ENCODE data around the gene CAMLG. TPM values are rescaled to one million over a fixed set of nuclear protein-coding genes. Genes with fewer than 3 reads are reported as not detected.

CAMLG gene
- total and polyA plus RNA-seq, 2 of the 13 experiments (the other 11 are each of a cell fraction or from before 2014, with no cell fraction given): 14.2 to 19.8 TPM

- TF ChIP-seq NPAS2 (CRISPR knock-in tag; IDR thresholded peaks at IDR 0.05; ENCODE audit: borderline replicate concordance) (no peak), HNF1B (CRISPR knock-in tag; IDR thresholded peaks at IDR 0.05) (peak; percentile 95), RFX3 (CRISPR knock-in tag; IDR thresholded peaks at IDR 0.05) (no peak), NFKB2 (CRISPR knock-in tag; IDR thresholded peaks at IDR 0.05; ENCODE audit: borderline replicate concordance) (peak; percentile 82; the same call in 1 of the 2 replicates), ZBTB1 (CRISPR knock-in tag; IDR thresholded peaks at IDR 0.05; ENCODE audit: borderline replicate concordance) (no peak), PCBP2 (optimal IDR thresholded peaks at IDR 0.05; ENCODE audit: low read depth, low read length, poor library complexity, severe bottlenecking) (no peak), ZFP41 (CRISPR knock-in tag; IDR thresholded peaks at IDR 0.05; ENCODE audit: borderline replicate concordance) (peak; percentile 38; the same call in 1 of the 2 replicates), REL (CRISPR knock-in tag; conservative IDR thresholded peaks at IDR 0.05) (no peak; the same call in 1 of the 2 replicates), ZMYM2 (CRISPR knock-in tag; IDR thresholded peaks at IDR 0.05) (peak; percentile 83), CSRNP1 (CRISPR knock-in tag; IDR thresholded peaks at IDR 0.05) (peak; percentile 65), THAP9 (CRISPR knock-in tag; IDR thresholded peaks at IDR 0.05; ENCODE audit: borderline replicate concordance) (peak; percentile 90; the same call in 1 of the 2 replicates), ZBTB10 (CRISPR knock-in tag; IDR thresholded peaks at IDR 0.05; ENCODE audit: borderline replicate concordance) (no peak), ZNF597 (CRISPR knock-in tag; IDR thresholded peaks at IDR 0.05) (no peak), ZKSCAN5 (CRISPR knock-in tag; IDR thresholded peaks at IDR 0.05) (no peak), SOX13 (IDR thresholded peaks at IDR 0.05) (0 out of 2 replicates have a peak, but pooled peaks have one; percentile 18), SOX13 (CRISPR knock-in tag; conservative IDR thresholded peaks at IDR 0.05 in 1 of 2, IDR thresholded peaks at IDR 0.05 in 1 of 2) (peak in 1 of 2 experiments; percentile 60; a peak in 2 of 4 replicates), HNRNPLL (IDR thresholded peaks at IDR 0.05; ENCODE audit: low read depth, low read length, poor library complexity, severe bottlenecking) (peak; percentile 76)
Observed at GRCh38 chr5:134738133-134738962, at the start of gene CAMLG (continued).
